ENCODE data around the gene ATP6V0D1.

Gene ATP6V0D1

DNA sequence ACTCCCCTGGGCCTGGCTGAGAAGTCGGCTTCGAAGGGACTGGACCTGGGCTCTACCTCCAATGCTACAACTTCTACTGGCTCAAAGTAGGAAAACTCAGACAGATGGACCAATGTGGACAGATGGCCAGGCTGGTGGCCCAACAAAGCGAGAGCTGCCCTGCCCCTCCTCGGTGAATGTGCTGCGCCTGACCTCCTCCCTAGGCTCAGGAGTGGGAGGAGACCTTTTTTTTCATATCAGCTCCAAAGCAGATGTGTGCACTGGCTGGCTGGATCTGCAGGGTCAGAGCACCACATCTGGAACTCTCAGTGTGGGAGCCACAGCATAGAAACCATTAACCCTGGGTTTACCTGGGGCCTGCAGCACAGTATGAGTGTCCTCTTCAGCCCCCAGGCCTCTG is 20.8 kb downstream of the ATP6V0D1 start:
- H3K27ac ChIP-seq: peak overlapping the region; percentile 91
- TF ChIP-seq, protein P1, sequence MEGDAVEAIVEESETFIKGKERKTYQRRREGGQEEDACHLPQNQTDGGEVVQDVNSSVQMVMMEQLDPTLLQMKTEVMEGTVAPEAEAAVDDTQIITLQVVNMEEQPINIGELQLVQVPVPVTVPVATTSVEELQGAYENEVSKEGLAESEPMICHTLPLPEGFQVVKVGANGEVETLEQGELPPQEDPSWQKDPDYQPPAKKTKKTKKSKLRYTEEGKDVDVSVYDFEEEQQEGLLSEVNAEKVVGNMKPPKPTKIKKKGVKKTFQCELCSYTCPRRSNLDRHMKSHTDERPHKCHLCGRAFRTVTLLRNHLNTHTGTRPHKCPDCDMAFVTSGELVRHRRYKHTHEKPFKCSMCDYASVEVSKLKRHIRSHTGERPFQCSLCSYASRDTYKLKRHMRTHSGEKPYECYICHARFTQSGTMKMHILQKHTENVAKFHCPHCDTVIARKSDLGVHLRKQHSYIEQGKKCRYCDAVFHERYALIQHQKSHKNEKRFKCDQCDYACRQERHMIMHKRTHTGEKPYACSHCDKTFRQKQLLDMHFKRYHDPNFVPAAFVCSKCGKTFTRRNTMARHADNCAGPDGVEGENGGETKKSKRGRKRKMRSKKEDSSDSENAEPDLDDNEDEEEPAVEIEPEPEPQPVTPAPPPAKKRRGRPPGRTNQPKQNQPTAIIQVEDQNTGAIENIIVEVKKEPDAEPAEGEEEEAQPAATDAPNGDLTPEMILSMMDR (conservative IDR thresholded peaks at IDR 0.05): no peak
- no peak for TF ChIP-seq ZFX (IDR thresholded peaks at IDR 0.05)

DNA sequence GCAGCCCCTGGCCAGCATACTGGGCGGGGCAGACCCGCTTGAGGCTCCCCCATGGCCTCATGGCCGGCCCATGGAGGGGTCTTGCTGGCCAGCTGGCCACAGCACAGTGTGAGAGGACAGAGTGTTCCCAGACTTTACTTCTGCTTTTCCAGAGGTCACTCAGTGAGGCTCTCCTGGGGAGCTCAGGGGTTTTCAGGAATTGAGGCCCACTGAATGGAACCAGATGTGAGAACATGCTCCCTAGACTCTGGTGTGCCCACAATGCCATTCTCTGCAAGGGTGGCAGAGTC is 21.2 kb downstream of the ATP6V0D1 start:
- no peak for TF ChIP-seq ZFX (IDR thresholded peaks at IDR 0.05)
- TF ChIP-seq, protein P1 (conservative IDR thresholded peaks at IDR 0.05): no peak
- H3K27ac ChIP-seq: peak overlapping the region; percentile 91

DNA sequence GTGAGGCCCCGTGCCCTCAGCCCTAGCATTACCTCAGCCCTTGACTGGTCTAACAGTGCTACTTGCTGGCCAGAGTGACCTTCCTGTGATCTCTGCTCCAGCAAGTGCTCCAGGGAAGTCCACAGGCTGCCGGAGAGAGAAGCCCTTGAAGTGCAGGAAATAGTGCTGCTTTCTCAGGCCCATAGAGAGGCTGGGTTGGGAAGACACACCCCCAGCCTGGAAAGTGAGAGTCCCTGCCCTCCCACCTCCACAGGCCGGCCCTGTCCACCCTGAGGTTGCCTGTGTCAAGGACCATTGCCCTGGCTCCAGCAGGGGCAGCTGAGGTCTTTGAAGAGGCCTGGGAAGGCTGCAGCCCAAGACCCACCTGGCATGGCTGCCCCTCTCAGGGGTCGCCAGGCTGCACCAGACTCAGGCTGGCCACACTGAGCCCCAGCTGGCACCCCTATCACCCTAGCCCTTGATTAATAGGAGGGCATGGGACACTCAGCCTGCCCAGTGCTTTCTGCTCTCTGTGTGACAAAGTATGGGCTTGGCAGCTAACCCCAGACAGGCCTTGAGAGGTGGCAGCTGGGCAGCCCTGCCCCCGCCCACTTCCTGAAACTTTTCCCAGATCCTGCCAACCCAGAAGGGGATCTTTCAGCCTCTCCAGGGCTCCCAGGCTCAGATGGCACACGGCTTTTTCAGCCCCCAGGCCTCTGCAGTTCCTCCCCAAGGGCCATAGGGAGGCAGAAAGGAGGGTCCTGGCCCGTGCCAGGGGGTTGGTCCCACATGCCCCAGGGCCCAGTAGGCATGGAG is 21.7 kb downstream of the ATP6V0D1 start:
- peak overlapping the region; percentile 91 for H3K27ac ChIP-seq
- no peak for TF ChIP-seq ZFX (IDR thresholded peaks at IDR 0.05)
- TF ChIP-seq, protein P1 (conservative IDR thresholded peaks at IDR 0.05): no peak

DNA sequence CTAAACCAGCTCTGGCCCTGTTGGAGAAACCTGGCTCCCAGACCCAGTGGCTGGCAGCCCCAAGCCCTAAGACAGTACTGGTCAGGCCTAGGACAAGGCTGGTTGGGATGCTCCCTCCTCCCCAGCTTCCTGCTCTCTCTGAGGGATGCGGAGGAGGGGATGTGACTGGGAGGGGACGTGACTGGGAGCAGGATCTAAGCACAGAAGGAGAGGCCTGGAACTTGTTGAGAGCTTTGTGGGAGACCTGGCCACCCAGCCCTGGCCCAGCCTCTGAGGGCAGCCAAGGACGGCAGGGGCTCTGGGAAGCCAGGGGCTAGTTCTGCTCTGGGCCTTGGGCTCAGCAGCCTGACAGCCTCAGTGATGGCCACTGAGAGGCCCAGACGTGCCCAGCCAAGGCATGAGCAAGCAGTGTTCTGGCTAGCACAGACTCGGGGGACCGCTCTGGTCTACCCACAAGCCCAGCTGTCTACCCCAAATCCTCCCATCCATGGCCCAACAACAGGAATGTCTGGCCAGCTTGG is 22.8 kb downstream of the ATP6V0D1 start:
- peak overlapping the region; percentile 91 for H3K27ac ChIP-seq
- TF ChIP-seq, protein P1 (conservative IDR thresholded peaks at IDR 0.05): no peak
- TF ChIP-seq ZFX (IDR thresholded peaks at IDR 0.05): no peak

DNA sequence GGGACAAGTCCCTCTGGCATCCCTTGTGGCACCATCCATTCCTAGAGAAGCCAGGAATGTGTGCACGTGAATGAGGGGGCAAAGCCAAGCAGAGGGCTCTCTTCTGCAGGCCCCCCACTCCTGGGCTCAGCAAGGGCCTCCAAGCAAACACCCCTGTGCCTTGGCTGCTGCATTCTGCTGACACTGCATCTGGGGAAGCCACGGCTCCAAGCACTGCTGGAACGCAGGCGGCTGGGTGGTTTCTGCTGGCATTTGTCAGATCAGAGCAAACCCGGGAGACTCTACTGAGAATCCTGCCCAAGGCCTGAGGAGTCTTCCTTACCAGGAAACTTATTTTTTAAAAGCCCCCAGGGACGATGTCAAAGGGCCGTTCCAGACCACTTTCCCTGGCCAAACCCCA is 23.3 kb downstream of the ATP6V0D1 start:
- TF ChIP-seq, protein P1 (conservative IDR thresholded peaks at IDR 0.05): no peak
- no peak for TF ChIP-seq ZFX (IDR thresholded peaks at IDR 0.05)
- H3K27ac ChIP-seq: peak overlapping the region; percentile 91

DNA sequence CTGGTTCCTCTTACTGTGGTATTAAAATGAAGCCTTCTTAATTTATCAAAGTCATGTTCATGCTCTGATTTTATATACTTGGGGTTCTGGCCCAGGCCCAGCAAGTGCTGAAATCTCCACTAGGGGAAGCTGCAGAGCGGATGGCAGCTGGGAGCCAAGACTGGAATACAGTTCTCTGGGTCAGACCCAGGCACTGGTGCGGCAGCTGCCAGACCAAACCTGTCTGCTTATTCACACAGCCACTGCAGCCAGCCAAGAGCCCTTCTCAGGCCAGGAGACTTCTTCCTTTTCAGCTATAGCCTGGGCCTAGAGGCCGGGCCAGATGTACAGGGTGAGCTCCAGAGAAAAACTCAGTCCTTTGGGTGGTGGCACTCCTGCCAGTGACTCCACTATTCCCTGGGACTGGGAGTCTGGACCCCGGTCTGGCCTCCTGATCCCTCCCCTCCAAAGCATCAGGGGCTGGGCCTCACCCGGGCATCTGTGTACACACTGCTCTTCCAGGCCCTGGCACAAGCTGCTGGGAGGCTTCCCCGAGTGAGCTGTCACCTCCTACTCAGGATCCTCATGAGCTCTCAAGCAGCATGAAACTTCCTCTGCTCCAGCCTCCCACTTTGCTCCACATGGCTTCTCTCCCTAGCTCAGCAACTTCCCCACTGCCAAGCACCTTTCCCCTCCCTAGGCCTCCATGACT is 24.4 kb downstream of the ATP6V0D1 start:
- H3K27ac ChIP-seq: peak overlapping the region; percentile 91
- no peak for TF ChIP-seq ZFX (IDR thresholded peaks at IDR 0.05)
- TF ChIP-seq, protein P1 (conservative IDR thresholded peaks at IDR 0.05): peak; percentile 87

DNA sequence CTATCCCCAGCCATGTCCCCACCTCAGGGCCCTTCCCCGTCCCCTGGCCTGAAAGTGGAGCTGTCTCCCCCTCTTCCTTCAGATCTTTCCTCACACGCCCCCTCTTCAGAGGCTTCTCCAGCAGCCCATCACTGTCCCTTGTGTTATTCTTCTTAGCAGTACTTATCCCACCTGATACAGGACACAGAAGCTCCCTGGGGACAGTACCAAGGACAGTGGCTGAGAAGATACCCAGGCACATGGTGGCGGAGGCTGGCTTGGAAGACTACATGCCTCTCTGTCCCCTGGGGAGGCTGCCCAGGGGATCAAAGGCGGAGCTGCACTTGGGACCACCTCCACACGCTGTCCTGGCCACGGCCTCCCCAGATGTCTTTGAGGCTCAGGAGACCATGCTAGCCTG is 26.1 kb downstream of the ATP6V0D1 start:
- no peak for TF ChIP-seq ZFX (IDR thresholded peaks at IDR 0.05)
- TF ChIP-seq, protein P1 (conservative IDR thresholded peaks at IDR 0.05): no peak
- no peak overlapping the region; the same call in 1 of the 2 replicates for H3K27ac ChIP-seq
